ENCODE results near the gene HBEGF.

Gene HBEGF

GRCh38 chr5:140366589-140367255 lies 20.3 kb upstream of the HBEGF start:
- no peak for DNase-seq (ENCODE audit: low spot score in 2 of 2)
- no peak overlapping the region for H3K4me3 ChIP-seq
- H3K4me1 ChIP-seq: no peaks in the 10 kb centered on the region
- H3K9me3 ChIP-seq: no peaks in the 10 kb centered on the region
- no peaks in the 10 kb centered on the region for H3K36me3 ChIP-seq (replicated peaks)
- in situ Hi-C loops (cut with MboI; ENCODE audit: low sequenced_read_pairs): no loop called here
- H3K27me3 ChIP-seq (ENCODE audit: low read depth): no peaks in the 10 kb centered on the region

GRCh38 chr5:140365941-140366340 lies 19.5 kb upstream of the HBEGF start:
- Histone ChIP-seq H3K27me3 (ENCODE audit: low read depth) (no peaks in the 10 kb centered on the region), H3K4me1 (no peaks in the 10 kb centered on the region), H3K36me3 (replicated peaks) (no peaks in the 10 kb centered on the region), H3K4me3 (no peak overlapping the region), H3K9me3 (no peaks in the 10 kb centered on the region)
- in situ Hi-C loops (cut with MboI; ENCODE audit: low sequenced_read_pairs): no loop called here
- DNase-seq (ENCODE audit: low spot score in 2 of 2): no peak

GRCh38 chr5:140365282-140365681 lies 18.9 kb upstream of the HBEGF start:
- Histone ChIP-seq H3K4me1 (no peaks in the 10 kb centered on the region), H3K27me3 (ENCODE audit: low read depth) (no peaks in the 10 kb centered on the region), H3K36me3 (replicated peaks) (no peaks in the 10 kb centered on the region), H3K4me3 (no peak overlapping the region), H3K9me3 (no peaks in the 10 kb centered on the region)
- DNase-seq (ENCODE audit: low spot score in 2 of 2): no peak
- in situ Hi-C loops (cut with MboI; ENCODE audit: low sequenced_read_pairs): no loop called here

- Histone ChIP-seq H3K9me3 (no peaks in the 10 kb centered on the region), H3K4me3 (no peak overlapping the region), H3K4me1 (no peaks in the 10 kb centered on the region), H3K27me3 (ENCODE audit: low read depth) (no peaks in the 10 kb centered on the region), H3K36me3 (replicated peaks) (no peaks in the 10 kb centered on the region)
- in situ Hi-C loops (cut with MboI; ENCODE audit: low sequenced_read_pairs): loop anchor here (5.0 kb wide), 1 partner anchor 122 kb away; no protein-coding TSS in a partner anchor
- no peak for DNase-seq (ENCODE audit: low spot score in 2 of 2)
Observed at GRCh38 chr5:140364472-140364765, 18.0 kb upstream of the HBEGF start.

- in situ Hi-C loops (cut with MboI; ENCODE audit: low sequenced_read_pairs): loop anchor here (5.0 kb wide), 1 partner anchor 122 kb away; no protein-coding TSS in a partner anchor
- H3K4me3 ChIP-seq: peak overlapping the region; percentile 15
- no peaks in the 10 kb centered on the region for H3K9me3 ChIP-seq
- no peaks in the 10 kb centered on the region for H3K36me3 ChIP-seq (replicated peaks)
- DNase-seq (ENCODE audit: low spot score in 2 of 2): no peak
- H3K27me3 ChIP-seq (ENCODE audit: low read depth): no peaks in the 10 kb centered on the region
- no peaks in the 10 kb centered on the region for H3K4me1 ChIP-seq
Observed at GRCh38 chr5:140363631-140364471, 17.4 kb upstream of the HBEGF start.

GRCh38 chr5:140362875-140363630 lies 16.6 kb upstream of the HBEGF start:
- in situ Hi-C loops (cut with MboI; ENCODE audit: low sequenced_read_pairs): loop anchor here (5.0 kb wide), 1 partner anchor 121 kb away; no protein-coding TSS in a partner anchor
- Histone ChIP-seq H3K27me3 (ENCODE audit: low read depth) (no peaks in the 10 kb centered on the region), H3K4me3 (peak overlapping the region; percentile 15), H3K36me3 (replicated peaks) (no peaks in the 10 kb centered on the region), H3K9me3 (no peaks in the 10 kb centered on the region), H3K4me1 (no peaks in the 10 kb centered on the region)
- DNase-seq (ENCODE audit: low spot score in 2 of 2): peak; percentile 54 to 92

- Histone ChIP-seq H3K4me3 (no peak overlapping the region), H3K4me1 (no peaks in the 10 kb centered on the region), H3K27me3 (ENCODE audit: low read depth) (no peaks in the 10 kb centered on the region), H3K36me3 (replicated peaks) (no peaks in the 10 kb centered on the region), H3K9me3 (no peaks in the 10 kb centered on the region)
- in situ Hi-C loops (cut with MboI; ENCODE audit: low sequenced_read_pairs): loop anchor here (5.0 kb wide), 1 partner anchor 120 kb away; no protein-coding TSS in a partner anchor
- DNase-seq (ENCODE audit: low spot score in 2 of 2): no peak
Observed at GRCh38 chr5:140362311-140362710, 15.9 kb upstream of the HBEGF start.

GRCh38 chr5:140361901-140362300 lies 15.5 kb upstream of the HBEGF start:
- Histone ChIP-seq H3K36me3 (replicated peaks) (no peaks in the 10 kb centered on the region), H3K9me3 (no peaks in the 10 kb centered on the region), H3K4me1 (no peaks in the 10 kb centered on the region), H3K4me3 (no peak overlapping the region), H3K27me3 (ENCODE audit: low read depth) (no peaks in the 10 kb centered on the region)
- in situ Hi-C loops (cut with MboI; ENCODE audit: low sequenced_read_pairs): loop anchor here (5.0 kb wide), 1 partner anchor 120 kb away; no protein-coding TSS in a partner anchor
- DNase-seq (ENCODE audit: low spot score in 2 of 2): no peak

GRCh38 chr5:140360681-140361479 lies 14.5 kb upstream of the HBEGF start:
- in situ Hi-C loops (cut with MboI; ENCODE audit: low sequenced_read_pairs): loop anchor here (5.0 kb wide), 1 partner anchor 119 kb away; no protein-coding TSS in a partner anchor

GRCh38 chr5:140360101-140360500 lies 13.7 kb upstream of the HBEGF start, which contains the start of gene SLC4A9:
Gene SLC4A9, plus strand, starts transcription at chr5:140360194. Its CDS starts 43 bp downstream, at chr5:140360237.
- no peaks in the 10 kb centered on the region for H3K27me3 ChIP-seq (ENCODE audit: low read depth)
- in situ Hi-C loops (cut with MboI; ENCODE audit: low sequenced_read_pairs): loop anchor here (5.0 kb wide), 1 partner anchor 118 kb away; no protein-coding TSS in a partner anchor
- H3K4me3 ChIP-seq: no peak within 1 kb of the TSS
- no peaks in the 10 kb centered on the region for H3K9me3 ChIP-seq
- no peaks in the 10 kb centered on the region for H3K36me3 ChIP-seq (replicated peaks)
- no peak for DNase-seq (ENCODE audit: low spot score in 2 of 2)
- no peaks in the 10 kb centered on the region for H3K4me1 ChIP-seq

More at GRCh38 chr5:140360681-140361479, 14.5 kb upstream of the HBEGF start:
- no peak overlapping the region for H3K4me3 ChIP-seq
- H3K9me3 ChIP-seq: no peaks in the 10 kb centered on the region
- no peaks in the 10 kb centered on the region for H3K27me3 ChIP-seq (ENCODE audit: low read depth)
- no peaks in the 10 kb centered on the region for H3K36me3 ChIP-seq (replicated peaks)
- no peak for DNase-seq (ENCODE audit: low spot score in 2 of 2)
- no peaks in the 10 kb centered on the region for H3K4me1 ChIP-seq

GRCh38 chr5:140358738-140359310 lies 12.4 kb upstream of the HBEGF start:
- H3K4me1 ChIP-seq: no peaks in the 10 kb centered on the region
- in situ Hi-C loops (cut with MboI; ENCODE audit: low sequenced_read_pairs): no loop called here
- H3K36me3 ChIP-seq (replicated peaks): no peaks in the 10 kb centered on the region
- no peaks in the 10 kb centered on the region for H3K27me3 ChIP-seq (ENCODE audit: low read depth)
- no peaks in the 10 kb centered on the region for H3K9me3 ChIP-seq
- H3K4me3 ChIP-seq: no peak overlapping the region
- peak; percentile 72 to 79 for DNase-seq (ENCODE audit: low spot score in 2 of 2)

GRCh38 chr5:140357726-140358093 lies 11.3 kb upstream of the HBEGF start:
- peak; percentile 89 to 90 for DNase-seq (ENCODE audit: low spot score in 2 of 2)
- in situ Hi-C loops (cut with MboI; ENCODE audit: low sequenced_read_pairs): no loop called here
- Histone ChIP-seq H3K36me3 (replicated peaks) (no peaks in the 10 kb centered on the region), H3K4me3 (no peak overlapping the region), H3K27me3 (ENCODE audit: low read depth) (no peaks in the 10 kb centered on the region), H3K4me1 (no peaks in the 10 kb centered on the region), H3K9me3 (no peaks in the 10 kb centered on the region)
